ENCODE results near the gene PNCK.
A peak's percentile ranks its signal among the peaks of the same experiment; 100 is the strongest.
"Not testable (repeated sequence)": the region's sequence is repeated elsewhere in the genome, so short reads cannot be mapped to it uniquely, and the experiment has no call there.

Gene PNCK

GRCh38 chrX:153673428-153674218, at the start of gene PNCK:
PNCK (minus strand) TSS chrX:153673813; CDS start chrX:153673076, 737 bp downstream.
- DNase-seq (ENCODE audit: low read depth in 2 of 2): no peak

DNA sequence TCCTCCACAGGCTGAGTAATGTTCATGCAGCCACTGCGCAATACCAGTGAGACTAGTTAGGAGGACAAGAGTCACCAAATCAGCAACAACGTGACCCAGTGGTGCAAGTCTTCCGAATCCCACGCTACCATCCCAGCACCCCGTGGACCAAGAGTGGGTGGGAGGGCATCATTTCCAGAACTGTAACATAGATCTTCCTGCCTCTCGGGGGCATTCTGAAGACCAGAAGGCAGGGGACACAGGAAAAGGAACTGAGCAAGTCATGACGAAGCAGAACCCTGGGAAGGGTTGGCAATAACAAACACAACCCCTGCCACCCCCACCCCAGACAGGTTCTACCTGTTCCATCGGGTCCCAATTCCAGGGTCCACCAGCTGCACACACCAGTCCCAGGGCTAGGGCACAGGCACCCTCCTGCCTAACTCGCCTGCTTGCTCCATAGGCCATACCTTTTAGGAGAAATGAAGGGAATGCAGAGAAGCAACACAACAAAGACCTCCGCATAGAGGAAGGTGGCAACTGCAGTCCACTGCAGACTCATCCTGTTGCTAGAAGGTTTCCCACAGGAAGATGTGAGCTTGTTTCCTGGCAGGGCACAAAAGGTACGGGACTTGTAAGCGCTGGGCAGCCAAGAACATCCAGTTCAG, 49.2 kb upstream of the PNCK start:
- DNase-seq (ENCODE audit: low read depth in 2 of 2): no peak

- DNase-seq (ENCODE audit: low read depth in 2 of 2): no peak
These were observed 46.1 kb upstream of the PNCK start for GRCh38 chrX:153719701-153720100.

- no peak for DNase-seq (ENCODE audit: low read depth in 2 of 2)
These were observed 45.6 kb upstream of the PNCK start for GRCh38 chrX:153719238-153719637.

DNA sequence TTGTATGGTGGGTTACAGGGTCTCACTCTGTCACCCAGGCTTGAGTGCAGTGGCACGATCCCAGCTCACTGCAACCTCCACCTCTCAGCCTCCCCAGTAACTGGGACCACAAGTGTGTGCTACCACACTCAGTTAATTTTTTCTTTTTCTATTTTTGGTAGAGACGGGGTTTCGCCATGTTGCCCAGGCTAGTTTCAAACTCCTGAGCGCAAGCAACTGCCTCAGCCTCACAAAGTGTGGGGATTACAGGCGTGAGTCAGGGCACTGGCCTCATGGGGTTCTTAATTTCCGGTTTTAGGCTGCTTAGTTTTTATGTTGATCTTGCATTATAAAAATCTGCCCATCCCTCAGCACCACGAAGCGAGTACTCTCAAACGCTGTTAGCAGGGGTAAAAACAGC, 43.8 kb upstream of the PNCK start:
- no peak for DNase-seq (ENCODE audit: low read depth in 2 of 2)

DNA sequence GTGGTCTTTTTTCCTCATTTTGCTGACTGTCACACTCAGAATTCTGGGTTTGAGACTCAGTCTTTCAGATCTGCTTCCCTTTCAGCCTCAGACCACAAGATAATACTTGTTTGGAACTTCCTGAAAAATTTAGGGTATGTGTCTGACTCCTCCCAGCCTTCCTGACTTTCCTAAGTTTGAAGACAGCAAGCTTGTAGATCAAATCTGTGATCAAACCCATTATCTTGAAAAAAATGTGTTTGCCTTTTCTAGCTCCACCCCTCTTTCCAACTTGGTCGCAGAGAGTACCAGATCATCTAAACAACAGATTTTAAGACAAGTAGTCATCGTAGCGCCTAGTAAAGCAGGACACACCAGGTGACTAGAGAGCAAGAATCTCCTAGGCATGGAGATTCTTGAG, 40.6 kb upstream of the PNCK start:
- DNase-seq (ENCODE audit: low read depth in 2 of 2): no peak

DNA sequence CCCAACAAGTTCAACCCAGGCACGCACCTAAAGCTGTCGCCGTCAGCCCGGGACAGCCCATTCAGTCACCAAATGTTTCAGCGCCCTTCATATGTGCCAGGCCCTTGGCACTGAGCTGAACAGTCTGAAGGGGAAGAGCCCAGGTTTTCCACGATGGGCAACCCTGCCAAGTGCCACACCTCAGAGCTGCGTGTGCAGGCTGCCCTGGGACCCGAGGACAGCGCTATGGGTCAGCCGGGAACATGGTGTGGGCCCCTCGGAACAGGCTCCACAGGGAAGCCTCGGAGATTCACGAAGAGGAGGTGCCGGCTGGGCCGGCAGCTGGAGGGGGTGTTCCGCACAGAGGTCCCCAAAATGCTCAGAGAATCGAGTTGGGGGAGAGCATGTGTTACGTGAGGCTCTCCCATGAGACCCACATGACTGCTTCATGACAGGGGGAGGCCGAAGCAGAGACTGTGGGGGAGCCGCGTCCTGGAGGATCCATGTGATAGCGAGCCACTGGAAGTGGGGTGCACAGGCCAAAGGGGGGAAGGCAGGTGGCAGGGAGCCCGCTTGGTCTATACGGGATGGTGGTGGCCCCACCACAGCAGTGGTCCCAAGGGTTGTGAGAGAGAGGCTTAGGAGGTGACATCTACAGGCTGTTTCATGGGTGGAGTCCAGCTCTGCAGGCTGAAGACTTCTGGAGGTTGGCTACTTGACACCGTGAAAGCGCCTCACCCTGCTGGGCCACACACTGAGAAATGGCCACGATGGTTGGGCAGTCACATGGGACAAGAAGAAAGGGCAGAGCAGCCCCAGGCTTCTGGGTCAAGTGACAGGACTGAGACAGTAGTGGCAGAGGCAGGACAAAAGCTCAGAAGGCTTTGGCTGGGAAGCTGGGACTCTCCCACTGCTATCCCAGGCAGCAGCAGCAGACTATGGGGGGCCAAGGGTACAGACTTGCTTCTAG, 36.4 kb upstream of the PNCK start:
- DNase-seq (ENCODE audit: low read depth in 2 of 2): no peak

- peak in 1 of 2 donors; percentile 5 for DNase-seq (ENCODE audit: low read depth in 2 of 2)
These were observed 34.8 kb upstream of the PNCK start for GRCh38 chrX:153708415-153708814.

- DNase-seq (ENCODE audit: low read depth in 2 of 2): no peak
These were observed 33.8 kb upstream of the PNCK start for GRCh38 chrX:153707406-153707805.

GRCh38 chrX:153706799-153707198, 33.2 kb upstream of the PNCK start:
- DNase-seq (ENCODE audit: low read depth in 2 of 2): no peak

- DNase-seq (ENCODE audit: low read depth in 2 of 2): not testable (repeated sequence)
These were observed 31.9 kb upstream of the PNCK start for GRCh38 chrX:153705403-153706060.

GRCh38 chrX:153704631-153705402, 31.2 kb upstream of the PNCK start:
- not testable (repeated sequence) for DNase-seq (ENCODE audit: low read depth in 2 of 2)

DNA sequence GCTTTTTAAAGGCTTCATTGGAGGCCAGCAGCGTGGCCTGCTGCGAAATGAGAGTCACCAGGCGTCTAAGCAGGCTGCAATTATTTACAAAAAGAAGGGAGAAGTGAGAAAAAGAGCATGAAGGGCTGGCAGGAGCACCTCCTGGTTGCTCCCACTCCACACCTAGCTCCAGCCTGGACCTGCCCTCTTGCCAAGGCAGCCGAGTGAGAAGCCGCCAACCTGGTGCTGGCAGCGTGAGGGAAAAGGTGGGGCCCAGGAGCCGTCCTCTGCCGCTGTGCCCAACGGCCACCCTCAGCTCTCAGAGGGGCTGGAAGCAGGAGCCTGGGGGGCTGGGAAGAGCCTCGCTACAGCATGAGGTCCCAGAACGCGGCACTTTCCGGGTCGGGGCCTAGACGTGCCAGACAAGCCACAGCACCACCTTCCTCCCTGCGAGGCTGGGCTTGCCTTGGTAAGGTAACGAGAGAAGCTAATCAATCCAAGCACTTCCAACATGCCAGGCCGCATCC, 30.5 kb upstream of the PNCK start:
- no peak for DNase-seq (ENCODE audit: low read depth in 2 of 2)

DNA sequence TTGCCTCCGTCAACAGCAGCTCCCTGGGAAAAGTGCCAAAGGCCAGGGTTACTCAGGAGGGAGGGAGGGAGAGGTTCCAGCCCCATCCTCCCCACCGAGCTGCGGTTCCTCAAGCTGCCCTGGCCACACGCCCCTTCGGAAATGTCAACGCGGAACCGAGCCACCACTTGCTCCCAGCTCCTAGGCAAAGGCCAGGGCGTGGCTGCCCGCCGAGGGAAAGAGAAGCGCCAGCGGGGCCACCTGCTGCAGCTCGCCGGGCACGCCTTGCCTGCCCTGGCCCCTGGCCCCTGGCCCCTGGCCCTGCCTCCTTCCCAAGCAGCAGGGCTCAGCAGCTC, 29.4 kb upstream of the PNCK start:
- no peak for DNase-seq (ENCODE audit: low read depth in 2 of 2)

DNA sequence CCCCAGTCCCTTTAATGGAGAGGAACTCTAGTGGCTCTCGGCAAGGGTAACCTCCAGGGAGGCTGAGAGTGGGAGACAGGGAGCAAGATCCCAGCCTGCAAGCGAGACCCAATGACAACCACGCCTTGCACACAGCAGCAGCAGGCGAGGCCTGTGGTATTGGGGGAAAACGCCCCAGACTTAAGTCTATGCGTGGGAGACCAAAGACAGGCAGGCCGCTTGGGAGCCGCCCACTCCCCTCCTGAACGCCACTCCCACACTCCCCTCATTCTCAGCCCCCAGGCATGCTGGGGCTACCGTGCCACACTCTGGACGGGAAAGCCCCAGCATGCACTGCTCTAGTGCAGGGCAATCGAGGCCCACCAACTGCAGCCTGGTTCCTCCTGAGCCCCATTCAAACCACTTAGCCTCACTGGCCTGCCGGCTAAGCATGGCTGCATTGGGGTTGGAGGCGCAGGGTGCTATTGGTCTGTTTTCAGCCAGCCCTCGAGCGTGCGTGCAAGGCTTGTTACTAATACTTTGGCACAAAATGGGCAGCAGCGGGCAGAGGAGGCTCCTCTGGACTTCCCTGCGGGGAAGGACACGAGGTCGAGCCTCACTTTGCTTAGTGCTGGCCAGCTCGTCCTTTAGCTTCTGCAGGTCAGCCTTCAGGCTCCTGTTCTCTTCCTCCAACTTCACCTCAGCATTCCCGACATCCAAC, 28.9 kb upstream of the PNCK start:
- DNase-seq (ENCODE audit: low read depth in 2 of 2): no peak

DNA sequence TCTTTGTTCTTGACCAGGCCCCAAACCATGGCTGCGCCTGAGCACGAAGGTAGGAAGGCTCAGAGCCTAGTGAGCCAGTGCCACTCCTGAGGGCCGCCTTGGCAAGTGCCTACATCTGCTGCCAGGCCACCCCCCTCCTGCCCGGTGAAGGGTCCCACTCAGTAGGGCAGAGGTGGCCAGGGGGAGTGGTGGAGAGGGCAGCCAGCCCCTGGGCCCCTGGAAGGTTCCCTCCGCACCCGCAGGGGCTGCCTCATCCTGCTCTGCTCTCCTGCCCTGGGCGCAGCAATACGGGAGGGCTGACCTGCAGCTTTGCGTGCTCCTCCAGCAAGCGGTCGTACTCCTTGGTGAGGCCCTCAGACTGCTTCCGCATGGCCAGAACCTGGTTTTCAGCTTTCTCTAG, 28.1 kb upstream of the PNCK start:
- no peak for DNase-seq (ENCODE audit: low read depth in 2 of 2)

DNA sequence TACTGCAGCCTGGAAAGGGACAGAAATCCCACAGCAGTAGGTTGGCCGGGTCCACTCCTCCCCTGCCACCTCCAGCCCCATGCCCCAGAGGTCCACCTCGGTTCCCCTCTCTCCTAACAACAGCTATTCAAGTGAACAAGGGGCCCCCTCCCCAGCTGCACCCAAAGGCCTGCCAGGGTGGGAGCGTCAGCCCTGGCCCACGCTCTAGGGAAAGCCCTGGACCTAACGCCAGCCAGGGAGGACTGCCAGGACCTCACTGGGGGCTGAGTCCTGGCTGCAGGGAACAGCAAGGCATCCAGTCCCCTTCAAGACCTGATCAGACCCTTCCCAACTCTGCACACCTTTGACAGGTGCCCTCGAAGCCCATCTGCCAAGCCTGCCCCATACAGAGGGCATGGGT, 27.4 kb upstream of the PNCK start:
- DNase-seq (ENCODE audit: low read depth in 2 of 2): no peak

- DNase-seq (ENCODE audit: low read depth in 2 of 2): no peak
These were observed 26.8 kb upstream of the PNCK start for GRCh38 chrX:153700376-153700945.

- DNase-seq (ENCODE audit: low read depth in 2 of 2): not testable (repeated sequence)
These were observed 26.3 kb upstream of the PNCK start for GRCh38 chrX:153699784-153700371.

Measured in activated CD8-positive, alpha-beta memory T cell treated with anti-CD3 and anti-CD28 coated beads for 4 hours (primary cell).